Spleen (tissue), 7 donors: ENCODE measurements around the gene GRK4.

Experiments
- POLR2A ChIP-seq, 3 donors: fragments of 450-650 bp; IDR thresholded peaks; one replicate each; pipeline ENCODE4 v1.5.1; 2017; ENCODE audit warnings: antibody characterized with exemption in 3 of 3, mild to moderate bottlenecking in 1 of 3
- TF ChIP-seq, protein P1 (sequence below), 11 experiments: fragments of 200-600 bp in 7 of 11; fragments of 450-650 bp in 4 of 11; sonication (generic) in 4 of 11; IDR thresholded peaks in 8 of 11; conservative IDR thresholded peaks in 3 of 11; 1 replicate in 7 of 11; 2 replicates in 4 of 11; pipeline versions ENCODE4 v1.4.0 to v1.8.0; 2016 to 2021; ENCODE audit warnings: antibody characterized with exemption in 11 of 11, inconsistent platforms in 4 of 11, mild to moderate bottlenecking in 1 of 11
- donor health status: DM: no; HTN: no; CAD: no; lungs with moderate emphysema.
- donor health status: DM: no; HTN: no; CAD: no.
- donor health status: DM: no; HTN: no; CAD: no.

DNA sequence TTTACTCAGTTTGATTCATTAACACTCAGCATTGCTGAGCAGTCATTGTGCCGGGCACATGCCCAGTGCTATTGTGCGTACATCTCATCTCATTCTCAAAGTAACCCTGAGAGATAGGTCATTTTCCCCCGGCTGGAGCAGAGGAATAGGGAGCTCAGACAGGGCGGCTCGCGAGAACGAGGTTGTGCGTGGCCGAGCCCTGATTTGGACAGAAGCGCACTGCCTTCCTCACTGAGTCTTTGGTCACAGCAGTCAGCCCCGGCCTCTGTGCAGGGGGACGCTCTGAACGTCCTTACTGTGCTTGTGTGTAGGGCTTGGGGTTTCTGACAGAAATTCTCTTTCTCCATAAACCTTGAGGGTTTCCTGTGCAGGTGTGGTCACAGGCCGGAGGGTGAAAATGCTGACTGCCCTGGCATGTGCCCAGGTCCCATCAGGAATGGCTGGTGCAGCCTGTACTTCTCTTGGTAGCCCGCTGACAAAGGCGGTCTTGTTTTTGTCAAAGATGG, 39.6 kb upstream of the GRK4 start:
- TF ChIP-seq, protein P1, sequence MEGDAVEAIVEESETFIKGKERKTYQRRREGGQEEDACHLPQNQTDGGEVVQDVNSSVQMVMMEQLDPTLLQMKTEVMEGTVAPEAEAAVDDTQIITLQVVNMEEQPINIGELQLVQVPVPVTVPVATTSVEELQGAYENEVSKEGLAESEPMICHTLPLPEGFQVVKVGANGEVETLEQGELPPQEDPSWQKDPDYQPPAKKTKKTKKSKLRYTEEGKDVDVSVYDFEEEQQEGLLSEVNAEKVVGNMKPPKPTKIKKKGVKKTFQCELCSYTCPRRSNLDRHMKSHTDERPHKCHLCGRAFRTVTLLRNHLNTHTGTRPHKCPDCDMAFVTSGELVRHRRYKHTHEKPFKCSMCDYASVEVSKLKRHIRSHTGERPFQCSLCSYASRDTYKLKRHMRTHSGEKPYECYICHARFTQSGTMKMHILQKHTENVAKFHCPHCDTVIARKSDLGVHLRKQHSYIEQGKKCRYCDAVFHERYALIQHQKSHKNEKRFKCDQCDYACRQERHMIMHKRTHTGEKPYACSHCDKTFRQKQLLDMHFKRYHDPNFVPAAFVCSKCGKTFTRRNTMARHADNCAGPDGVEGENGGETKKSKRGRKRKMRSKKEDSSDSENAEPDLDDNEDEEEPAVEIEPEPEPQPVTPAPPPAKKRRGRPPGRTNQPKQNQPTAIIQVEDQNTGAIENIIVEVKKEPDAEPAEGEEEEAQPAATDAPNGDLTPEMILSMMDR (IDR thresholded peaks at IDR 0.05 in 8 of 11, conservative IDR thresholded peaks at IDR 0.05 in 3 of 11), result no peak
- TF ChIP-seq POLR2A (IDR thresholded peaks at IDR 0.05), result no peak
